COLO668 (cell line): ENCODE data around the gene EIPR1.
A peak's percentile ranks its signal among the peaks of the same experiment; 100 is the strongest.
"Not testable (repeated sequence)": the region's sequence is repeated elsewhere in the genome, so short reads cannot be mapped to it uniquely, and the experiment has no call there.

Source experiments
- DNase-seq: peaks from one replicate; lab custom pipeline; 2025; ENCODE audit not compliant: unreplicated experiment; lab: John Stamatoyannopoulos, UW

EIPR1 gene

DNA sequence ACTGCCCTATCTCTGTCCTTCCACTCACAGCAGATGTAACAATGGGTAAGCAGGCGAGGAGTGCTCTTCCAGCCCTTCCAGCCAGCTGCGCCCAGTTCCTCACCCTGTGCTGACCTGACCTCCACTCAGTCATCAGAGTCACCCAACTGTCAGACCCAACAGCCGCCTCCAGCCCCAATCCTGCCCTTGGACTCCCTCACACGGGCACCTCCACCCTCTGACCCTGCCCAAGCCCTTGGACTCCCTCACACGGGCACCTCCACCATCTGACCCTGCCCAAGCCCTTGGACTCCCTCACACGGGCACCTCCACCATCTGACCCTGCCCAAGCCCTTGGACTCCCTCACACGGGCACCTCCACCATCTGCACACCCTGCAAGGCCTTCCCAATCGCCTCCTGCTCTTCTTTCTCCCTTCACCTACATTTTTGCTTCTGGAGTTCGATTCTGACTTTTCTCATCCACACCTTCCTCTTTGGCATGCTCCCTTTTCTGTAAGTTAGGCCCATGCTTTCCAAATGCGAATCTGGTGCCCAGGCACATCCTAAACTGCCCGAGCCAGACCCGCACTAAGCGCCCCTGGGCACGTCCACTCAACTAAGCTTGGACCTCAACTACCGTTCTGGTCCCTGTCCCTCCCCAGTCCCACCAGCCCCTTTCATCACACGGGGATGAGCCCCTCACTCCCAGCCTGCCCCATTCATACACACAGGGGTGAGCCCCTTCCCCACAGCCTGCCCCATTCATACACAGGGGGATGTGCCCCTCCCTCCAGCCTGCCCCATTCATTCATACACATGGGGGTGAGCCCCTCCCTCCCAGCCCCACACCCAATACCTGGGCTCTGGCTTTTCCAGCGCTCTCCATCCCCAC lies 15.9 kb downstream of the EIPR1 start:
- DNase-seq, result no peak

DNA sequence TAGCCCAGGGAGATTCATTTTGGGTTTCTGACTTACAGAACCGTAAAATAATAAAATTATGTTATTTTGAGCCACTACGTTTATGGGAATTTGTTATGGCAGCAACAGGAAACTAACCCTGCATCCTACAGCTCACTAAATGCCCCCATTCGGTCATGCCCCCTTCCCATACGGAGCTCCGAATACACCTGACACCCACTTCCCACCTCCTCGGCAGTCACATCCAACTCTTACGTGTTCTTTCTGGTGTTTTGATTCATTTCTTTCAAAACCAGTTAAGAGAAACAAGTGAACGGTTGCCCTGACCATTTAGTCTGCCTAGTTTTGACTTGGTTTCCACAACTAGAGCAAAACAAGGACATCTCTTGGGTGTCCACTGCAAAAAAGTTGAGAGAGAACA lies 19.7 kb downstream of the EIPR1 start:
- no peak for DNase-seq

DNA sequence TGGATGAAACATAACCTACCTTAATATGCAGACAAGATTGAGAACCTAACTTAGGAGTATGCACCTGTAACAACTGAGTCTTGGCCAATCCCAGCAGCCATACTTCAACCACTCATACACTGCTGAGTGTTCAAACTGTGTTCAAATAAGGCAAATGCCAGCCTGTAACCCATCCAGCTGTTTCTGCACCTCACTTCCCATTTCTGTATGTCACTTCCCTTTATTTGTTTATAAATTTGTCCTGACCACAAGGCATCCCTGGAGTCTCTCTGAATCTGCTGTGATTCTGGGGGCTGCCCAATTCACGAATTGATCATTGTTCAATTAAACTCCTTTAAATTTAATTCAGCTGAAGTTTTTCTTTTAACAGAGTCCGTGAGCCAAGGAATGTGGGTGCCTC lies 20.2 kb downstream of the EIPR1 start:
- not testable (repeated sequence) for DNase-seq

DNA sequence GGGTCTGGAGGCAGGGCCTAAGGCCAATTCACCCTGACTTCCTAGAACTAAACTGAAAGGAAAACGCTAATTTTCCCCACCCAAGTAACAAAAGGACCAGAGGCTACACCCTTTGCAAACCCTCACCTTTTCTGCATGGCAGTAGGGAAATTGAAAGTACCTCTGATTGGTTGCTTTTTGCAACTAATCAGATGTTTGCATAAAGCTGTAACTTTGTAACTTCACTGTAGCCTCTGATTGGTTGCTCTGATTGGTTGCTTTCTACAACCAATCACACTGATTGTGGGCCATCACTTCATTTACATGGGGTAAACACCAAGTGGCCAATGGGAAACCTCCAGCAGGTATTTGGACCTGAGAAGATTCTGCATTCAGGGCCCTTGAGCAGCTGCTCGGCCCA lies 20.8 kb downstream of the EIPR1 start:
- DNase-seq, result no peak

DNA sequence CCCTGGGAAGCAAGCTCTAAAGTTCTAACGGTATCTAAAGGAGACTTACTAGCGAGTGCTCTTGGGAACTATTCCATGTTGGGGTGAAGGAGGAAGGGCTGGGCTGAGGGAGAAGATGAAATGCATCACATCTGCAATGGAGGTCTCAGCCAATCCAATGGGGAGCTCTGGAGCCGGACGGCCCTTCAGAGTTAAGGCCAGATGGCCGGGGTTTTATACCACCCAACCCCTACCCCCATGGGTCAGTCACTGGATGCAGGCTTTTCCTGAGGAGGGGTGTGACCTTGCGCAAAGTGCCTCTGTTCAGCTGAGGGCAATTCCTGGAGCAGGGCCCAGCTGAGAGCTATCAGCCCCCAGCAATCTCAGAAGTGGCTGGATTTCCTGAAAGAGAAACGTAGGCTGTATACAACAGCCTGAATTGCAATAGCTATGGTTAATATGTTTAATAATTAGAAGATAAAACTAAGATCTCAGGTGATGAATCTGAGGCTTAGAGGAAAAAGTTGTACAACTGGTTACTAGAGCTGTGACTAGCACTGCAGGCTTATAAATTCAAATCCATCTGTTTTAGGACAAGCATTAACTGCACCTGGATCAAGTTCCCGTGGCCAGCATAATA lies 21.6 kb downstream of the EIPR1 start:
- no peak for DNase-seq

DNA sequence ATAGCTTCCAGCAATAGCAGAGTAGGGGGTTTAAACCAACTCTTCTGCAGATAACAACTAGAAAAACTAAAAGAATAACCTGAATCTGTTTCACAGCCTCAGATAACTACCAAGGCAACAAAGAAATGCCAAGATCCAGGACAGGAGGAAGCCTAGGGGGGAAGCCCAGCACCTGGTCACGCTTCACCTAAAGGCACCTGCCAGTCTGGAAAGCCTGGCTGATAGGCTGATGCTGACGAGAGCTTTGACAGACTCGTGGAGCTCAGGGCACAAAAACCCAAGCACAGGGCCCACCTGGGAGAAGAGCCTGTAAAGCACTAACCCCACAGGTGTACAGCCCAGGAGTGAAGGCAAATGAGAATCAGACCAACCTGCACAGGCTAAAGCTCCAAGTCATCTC lies 22.6 kb downstream of the EIPR1 start:
- DNase-seq, result peak; percentile 35

DNA sequence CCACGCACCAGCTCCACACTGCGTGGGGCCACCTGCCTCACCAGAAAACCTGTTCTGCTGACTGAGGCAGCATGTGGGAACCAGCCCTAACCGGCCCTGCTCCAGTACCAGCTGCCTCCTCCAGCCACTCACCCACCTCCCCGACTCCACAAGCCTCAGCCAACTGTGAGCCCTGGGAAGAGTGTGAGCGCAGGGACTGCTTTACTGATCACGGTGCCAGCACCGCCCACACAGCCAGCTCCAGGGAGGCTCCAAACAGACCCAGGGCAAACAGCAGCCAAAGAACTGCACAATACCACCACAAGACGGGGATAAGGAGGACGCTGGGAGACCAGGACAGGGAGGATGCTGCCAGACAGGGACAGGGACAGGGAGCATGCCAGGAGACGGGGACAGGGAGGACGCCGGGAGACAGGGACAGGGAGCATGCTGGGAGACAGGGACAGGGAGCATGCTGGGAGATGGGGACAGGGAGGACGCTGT lies 28.4 kb downstream of the EIPR1 start:
- peak; percentile 16 for DNase-seq

DNA sequence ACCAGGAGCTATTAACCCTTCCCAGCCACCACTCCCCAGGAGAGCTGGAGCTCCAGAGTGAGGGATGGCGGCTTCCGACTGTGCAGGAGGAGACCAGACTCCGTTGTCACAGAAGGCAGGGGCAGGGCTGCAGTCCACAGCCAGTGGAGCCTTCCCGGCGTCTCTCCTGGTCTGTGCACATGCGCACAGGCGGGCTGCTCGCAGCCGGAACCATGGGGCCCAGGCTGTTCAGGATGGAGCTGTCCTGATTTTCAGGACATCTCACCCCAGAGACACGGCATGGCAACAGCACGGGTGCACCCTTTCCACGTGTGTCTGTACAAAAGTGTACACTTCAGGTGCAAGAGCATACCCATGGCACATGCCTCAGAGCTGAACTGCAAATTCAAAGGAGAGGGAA lies 28.9 kb downstream of the EIPR1 start:
- no peak for DNase-seq

DNA sequence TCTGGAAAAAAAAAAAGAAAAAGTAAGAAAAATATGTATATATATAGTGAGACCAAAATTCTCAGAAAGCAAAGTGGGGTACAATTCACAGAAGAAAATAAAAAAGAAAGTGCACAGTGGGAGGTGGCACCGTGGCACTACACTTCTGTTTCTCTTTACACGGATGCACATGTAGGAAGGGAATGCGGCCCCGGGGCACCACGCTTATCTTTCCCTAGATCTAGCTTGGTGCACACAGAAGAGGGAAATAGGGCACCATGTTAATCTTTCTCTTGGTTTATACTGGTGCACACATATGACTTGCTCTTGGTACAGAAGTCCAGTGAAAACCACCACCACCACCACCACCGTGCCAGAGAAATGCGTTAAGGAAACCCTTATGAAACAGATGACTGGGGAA lies 32.0 kb downstream of the EIPR1 start:
- DNase-seq, result no peak

DNA sequence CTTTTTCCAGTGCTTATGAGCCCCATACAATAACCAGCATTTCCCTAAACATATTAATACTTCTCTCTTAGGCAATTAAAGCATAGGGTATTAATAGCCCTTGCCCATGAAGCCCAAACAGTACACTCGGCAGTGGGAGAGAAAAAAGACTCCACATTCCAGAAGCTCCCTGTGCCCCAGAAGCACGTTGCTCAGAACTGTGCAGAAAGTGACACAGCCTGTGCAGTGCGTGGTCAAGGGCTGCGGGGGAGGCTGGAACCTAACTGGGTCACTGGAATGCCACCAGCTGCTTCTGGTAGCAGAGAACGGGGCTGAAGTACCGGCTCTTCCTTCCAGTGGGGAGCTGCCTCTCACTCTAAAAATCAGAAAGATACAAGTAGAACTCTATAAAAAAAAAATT lies 32.7 kb downstream of the EIPR1 start:
- no peak for DNase-seq

DNA sequence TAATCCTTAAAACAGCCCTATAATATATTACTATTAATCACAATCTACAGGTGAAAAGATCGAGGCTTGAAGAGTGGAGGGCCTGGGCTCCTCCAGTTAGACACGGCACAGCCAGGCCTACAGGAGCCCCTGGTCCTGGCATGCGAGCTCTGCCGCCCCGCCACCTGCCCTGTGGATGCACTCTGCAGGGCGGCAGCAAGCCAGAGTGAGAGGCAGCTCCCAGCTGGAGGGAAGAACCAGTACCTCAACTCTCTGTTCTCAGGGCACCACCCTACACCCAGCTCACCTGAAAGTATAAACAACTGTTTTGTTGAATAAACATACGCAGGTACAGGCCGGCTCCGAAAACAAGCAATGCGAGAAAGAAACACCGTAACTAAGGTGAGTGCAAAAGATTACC lies 34.6 kb downstream of the EIPR1 start:
- no peak for DNase-seq

DNA sequence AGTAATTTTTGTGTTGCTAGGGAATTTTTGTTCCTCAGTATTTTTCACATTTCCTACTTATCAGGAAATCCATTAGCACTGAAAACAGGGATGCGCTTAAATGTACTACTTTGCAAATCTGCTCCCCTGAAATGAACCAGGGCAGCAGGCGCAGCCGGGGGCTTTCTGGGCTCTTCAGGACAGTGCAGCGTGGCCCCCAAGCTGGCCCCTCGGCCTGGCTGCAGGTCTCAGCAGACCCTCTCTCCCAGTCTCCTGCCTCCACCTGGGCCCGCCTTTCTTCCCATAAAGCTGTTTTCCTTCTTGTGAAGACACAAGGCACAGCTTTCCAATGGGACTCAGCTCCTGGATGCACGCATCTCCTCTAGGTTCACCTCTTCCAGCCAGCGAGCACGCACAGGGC lies 35.3 kb downstream of the EIPR1 start:
- no peak for DNase-seq

DNA sequence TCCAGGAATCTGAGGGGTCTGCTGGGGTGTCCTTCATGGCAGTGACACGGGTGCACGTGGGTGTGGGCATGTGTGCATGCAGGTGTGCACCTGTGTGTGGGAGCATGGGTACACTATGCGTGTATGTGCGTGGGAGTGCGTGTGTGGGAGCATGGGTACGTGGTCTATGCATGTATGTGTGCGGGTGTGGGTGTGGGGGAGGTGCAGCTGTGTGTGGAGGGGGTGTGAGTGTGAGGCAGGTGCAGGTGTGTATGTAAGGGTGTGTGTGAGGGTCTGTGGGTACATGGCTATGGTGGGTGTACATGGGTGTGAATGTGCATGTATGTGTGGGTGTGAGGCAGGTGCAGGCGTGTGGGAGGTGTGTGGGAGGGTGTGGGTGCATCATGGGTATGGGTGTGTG lies 36.3 kb downstream of the EIPR1 start:
- no peak for DNase-seq

DNA sequence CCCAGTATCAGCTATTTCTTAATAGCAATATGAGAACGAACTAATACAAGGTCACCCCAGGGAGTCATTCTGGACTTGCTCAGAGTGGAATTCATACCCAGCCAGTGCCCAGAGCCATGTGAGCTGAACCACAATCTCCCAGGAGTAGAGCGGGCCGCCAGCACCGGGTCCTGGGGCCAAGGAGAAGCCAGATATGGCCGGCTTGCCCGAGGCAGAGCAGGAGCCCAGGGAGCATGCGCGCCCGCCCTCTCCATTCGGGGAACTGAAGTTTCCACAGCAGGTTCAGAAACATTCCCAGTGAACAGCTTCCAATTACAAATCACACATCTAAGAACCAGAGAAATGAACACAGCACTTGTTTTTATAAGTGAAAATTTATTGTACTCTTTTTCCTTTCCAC lies 37.5 kb downstream of the EIPR1 start:
- no peak for DNase-seq

DNA sequence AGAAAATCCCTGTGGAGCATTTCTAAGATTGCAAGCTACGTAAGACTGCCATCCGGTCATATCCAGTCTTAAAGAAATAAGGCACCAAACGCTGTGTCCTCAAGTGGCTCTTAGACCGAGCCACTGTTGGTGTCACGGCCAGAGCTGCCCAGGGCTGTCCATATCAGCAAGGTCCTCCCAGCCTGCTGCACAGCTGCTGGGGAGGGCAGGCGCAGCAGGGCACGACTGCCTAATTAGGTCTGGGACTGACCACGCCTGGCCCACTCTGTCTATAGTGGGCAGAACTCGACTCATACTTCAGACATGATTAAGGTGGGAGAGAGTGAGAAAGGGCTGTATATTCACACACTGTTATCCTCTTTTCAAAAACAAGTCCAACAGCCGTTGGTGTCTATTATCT lies 39.3 kb downstream of the EIPR1 start:
- no peak for DNase-seq

DNA sequence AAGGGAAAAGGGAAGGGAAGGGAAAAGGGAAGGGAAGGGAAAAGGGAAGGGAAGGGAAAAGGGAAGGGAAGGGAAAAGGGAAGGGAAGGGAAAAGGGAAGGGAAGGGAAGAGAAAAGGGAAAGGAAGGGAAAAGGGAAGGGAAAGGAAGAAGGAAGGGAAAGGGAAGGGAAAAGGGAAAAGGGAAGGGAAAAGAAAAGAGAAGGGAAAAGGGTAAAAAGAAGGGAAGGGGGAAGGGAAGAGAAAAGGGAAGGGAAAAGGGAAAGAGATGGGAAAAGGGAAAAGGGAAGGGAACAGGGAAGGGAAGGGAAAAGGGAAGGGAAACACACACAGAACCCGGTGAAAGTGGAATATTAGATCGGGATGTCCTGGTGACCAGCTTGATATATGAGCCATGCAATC lies 40.8 kb downstream of the EIPR1 start:
- DNase-seq, result no peak

DNA sequence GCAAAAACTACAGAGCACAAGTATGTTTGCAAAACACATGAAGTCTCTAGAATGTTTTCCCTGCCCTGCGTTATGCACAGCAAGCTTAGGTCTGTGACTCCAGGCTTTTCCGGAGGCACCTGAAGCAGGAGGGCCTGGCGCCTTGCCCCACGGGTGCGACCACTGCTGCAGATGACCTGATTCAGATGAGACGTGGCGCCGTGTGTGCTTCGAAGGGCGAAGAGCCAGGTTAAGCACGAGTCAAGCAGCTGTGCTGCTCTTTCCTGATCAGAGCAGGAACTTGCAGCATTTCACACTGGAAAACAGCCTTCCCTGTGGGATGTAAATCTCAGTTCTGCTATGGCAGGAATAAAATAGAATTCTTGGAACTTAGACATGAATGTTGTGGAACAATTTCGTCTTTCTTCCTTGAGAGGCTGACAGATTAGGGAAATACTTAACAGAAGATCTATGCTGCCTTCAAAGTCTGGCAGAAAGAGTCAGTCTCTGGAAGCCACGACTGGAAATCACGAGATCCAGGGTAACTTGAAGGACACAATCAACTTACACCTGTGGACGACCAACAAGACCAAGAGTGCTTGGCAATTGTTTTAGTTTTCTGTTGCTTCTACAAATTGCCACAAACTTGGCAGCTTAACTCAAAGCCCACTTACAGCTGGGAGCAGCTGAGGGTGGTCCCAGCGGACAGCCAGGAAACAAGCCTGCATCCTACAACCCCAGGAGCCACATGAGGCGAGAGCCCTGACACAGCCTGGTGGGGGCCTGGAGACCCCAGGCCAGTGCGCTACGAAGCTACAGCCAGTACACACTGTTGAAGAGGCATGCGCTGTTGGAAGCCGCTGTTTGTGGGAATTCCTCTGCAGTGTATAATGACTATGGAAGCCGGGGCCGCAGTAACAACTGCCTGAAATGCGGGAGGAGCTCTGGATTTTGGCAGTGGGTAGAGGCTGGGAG lies 42.9 kb downstream of the EIPR1 start:
- no peak for DNase-seq

DNA sequence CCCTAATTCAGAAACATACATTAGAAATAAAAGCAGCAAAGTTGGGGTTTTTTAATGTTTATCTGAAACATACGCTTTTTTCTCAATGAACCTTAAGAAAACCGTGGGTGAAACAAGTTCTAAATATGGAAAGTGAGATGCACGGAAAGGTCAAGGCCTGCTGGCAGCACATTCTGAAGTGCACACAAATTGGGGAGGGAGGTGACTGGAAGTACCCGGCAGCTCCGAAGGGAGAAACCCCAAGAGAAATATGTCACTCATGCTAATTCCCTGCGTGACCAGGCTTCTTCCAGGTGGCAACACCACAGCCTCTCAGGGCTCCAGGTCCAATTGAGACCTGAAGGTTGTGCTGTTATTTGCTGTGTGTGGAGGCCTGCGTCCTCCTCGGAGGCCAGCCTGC lies 45.5 kb downstream of the EIPR1 start:
- no peak for DNase-seq

DNA sequence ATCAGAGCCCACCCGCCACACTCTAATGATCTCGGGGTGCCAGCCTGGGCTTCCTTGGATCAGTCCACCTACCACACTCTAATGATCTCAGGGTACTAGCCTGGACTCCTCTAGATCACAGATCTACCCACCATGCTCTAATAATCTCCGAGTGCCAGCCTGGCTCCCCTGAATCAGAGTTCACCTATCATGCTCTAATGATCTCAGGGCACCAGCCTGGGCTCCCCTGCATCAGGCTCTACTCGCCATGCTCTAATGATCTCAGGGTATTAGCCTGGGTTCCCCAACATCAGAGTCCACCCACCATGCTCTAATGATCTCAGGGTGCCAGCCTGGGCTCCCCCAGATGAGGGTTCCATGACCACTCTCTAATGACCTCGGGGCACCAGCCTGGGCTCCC lies 48.1 kb downstream of the EIPR1 start:
- no peak for DNase-seq

DNA sequence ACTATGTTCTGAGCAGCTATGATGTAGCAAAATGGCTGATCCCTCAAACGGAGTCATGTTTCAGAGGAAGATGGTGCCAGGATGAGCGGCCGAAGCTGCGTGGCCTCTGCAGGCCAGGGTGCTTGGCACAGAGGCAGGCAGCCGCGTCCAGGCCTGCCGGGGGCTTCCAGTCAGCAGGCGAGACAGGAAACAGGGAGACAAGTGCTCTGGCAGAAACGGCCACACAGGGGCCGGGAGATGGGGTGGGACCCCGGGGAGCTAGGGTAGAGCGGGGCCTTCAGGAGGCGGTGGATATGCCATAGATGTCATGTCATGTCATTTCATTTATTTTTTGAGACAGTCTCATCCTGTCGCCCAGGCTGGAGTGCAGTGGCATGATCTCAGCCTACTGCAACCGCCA lies 50.7 kb downstream of the EIPR1 start:
- DNase-seq, result no peak

DNA sequence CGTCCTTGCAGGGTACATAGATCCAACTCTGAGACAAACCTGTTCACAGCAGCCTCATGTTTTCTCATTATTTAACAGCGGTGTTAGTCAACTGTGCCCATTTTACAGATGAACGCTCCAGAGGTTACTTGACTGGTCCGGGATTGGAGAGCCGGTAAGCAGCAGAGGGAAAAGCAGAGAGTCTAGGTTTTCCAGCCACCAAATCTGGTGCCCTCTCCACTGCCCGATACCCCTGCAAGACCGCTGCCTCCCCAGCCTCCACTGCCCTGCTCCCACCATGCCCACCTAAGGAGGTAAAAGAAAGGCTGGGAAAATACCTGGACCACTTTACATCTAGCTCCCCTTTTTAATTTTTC lies 51.5 kb downstream of the EIPR1 start:
- no peak for DNase-seq
